ENCODE measurements around the gene P2RX6. TPM values are rescaled to one million over a fixed set of nuclear protein-coding genes. Genes with fewer than 3 reads are reported as not detected.
"Not testable (repeated sequence)": the region's sequence is repeated elsewhere in the genome, so short reads cannot be mapped to it uniquely, and the experiment has no call there.

The P2RX6 gene
- total RNA-seq, 1 donor from 2014 or later: 0.45 TPM

GRCh38 chr22:21069375-21069774 is 54.4 kb downstream of the P2RX6 start:
- FAIRE-seq: no peak
- Histone ChIP-seq H3K4me1 (ENCODE audit: insufficient read depth, low read length) (peaks cover 10% of the 10 kb centered on the region), H2AFZ (ENCODE audit: low read depth, low read length) (no peak overlapping the region), H3K27ac (ENCODE audit: low read depth, low read length) (no peak overlapping the region), H4K20me1 (ENCODE audit: insufficient read depth, low read length) (no peaks in the 10 kb centered on the region), H3K79me2 (ENCODE audit: insufficient read depth, low read length) (no peaks in the 10 kb centered on the region), H3K9me3 (ENCODE audit: insufficient read depth, low read depth, low read length) (peaks cover 5% of the 10 kb centered on the region), H3K9ac (ENCODE audit: low read length) (no peak overlapping the region), H3K36me3 (ENCODE audit: insufficient read depth, low read length) (no peaks in the 10 kb centered on the region), H3K4me3 (ENCODE audit: insufficient read depth, low read depth, low read length) (no peak overlapping the region), H3K27me3 (ENCODE audit: insufficient read depth, low read length) (no peaks in the 10 kb centered on the region), H3K4me2 (ENCODE audit: low read length) (no peak overlapping the region)
- Mint-ChIP-seq H3K4me1 (ENCODE audit: low read depth, unreplicated experiment) (peaks cover 4% of the 10 kb centered on the region), H3K27me3 (ENCODE audit: low read depth, unreplicated experiment) (peaks cover 25% of the 10 kb centered on the region), H3K36me3 (ENCODE audit: low read depth, unreplicated experiment) (no peaks in the 10 kb centered on the region), H3K9me3 (ENCODE audit: unreplicated experiment) (peaks cover 10% of the 10 kb centered on the region), H3K4me3 (ENCODE audit: unreplicated experiment) (no peak overlapping the region), H3K27ac (ENCODE audit: unreplicated experiment) (no peak overlapping the region)
- TF ChIP-seq EZH2 (IDR thresholded peaks at IDR 0.05; ENCODE audit: insufficient read depth, low read length) (no peak), CTCF (IDR thresholded peaks at IDR 0.05; ENCODE audit: insufficient read depth, low read depth, low read length) (no peak)
- DNase-seq (ENCODE audit: low read depth): no peak

DNA sequence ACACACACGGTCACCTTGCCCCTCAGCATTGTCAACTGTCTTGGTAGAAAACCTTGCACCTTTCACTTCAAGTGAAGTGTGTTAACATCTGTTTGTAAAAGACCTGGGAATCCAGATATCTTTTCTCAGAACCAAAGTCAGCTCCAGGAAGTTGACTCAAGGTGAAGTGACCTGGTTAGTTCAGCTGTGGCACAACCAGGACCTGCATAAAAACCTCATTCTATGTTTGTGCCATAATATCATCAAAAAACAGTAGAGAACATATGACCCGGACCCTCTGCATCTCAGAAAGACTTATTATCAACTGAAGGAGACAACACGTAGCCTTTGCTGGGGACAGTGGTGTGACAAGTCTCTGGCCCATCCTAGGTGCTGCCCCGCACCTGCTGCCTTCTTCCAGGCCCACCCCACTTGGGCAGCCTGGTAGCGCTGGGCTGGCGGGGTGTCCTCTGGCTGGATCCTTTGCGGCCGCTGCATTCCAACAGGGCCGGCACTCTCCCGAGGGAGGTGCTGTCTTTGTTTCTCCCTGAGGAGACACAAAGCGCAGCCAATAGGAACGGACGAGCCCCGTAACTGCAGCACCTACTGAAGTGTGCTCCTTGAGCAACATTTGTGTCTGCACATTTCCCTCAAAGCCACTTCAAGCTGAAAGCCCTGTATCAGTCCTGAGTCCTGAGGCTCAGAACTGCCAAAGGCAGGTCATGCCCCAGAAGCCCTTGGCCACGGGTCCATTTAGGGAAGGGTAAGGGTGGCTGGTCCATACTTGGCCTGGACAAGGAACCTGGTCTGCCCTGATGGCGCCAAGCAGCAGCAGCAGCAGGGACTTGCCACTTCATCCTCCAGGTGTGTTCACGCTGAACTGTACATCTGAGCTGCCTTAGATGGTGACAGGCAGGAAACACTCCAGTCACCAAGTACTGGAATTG is 56.0 kb downstream of the P2RX6 start:
- Mint-ChIP-seq H3K36me3 (ENCODE audit: low read depth, unreplicated experiment) (no peaks in the 10 kb centered on the region), H3K27me3 (ENCODE audit: low read depth, unreplicated experiment) (peaks cover 16% of the 10 kb centered on the region), H3K4me1 (ENCODE audit: low read depth, unreplicated experiment) (peaks cover 1% of the 10 kb centered on the region), H3K4me3 (ENCODE audit: unreplicated experiment) (no peak overlapping the region), H3K9me3 (ENCODE audit: unreplicated experiment) (peaks cover 10% of the 10 kb centered on the region), H3K27ac (ENCODE audit: unreplicated experiment) (no peak overlapping the region)
- DNase-seq (ENCODE audit: low read depth) (no peak), FAIRE-seq (no peak)
- Histone ChIP-seq H3K9me3 (ENCODE audit: insufficient read depth, low read depth, low read length) (peaks cover 5% of the 10 kb centered on the region), H4K20me1 (ENCODE audit: insufficient read depth, low read length) (no peaks in the 10 kb centered on the region), H2AFZ (ENCODE audit: low read depth, low read length) (no peak overlapping the region), H3K36me3 (ENCODE audit: insufficient read depth, low read length) (no peaks in the 10 kb centered on the region), H3K27ac (ENCODE audit: low read depth, low read length) (no peak overlapping the region), H3K4me3 (ENCODE audit: insufficient read depth, low read depth, low read length) (no peak overlapping the region), H3K27me3 (ENCODE audit: insufficient read depth, low read length) (no peaks in the 10 kb centered on the region), H3K9ac (ENCODE audit: low read length) (no peak overlapping the region), H3K4me2 (ENCODE audit: low read length) (no peak overlapping the region), H3K79me2 (ENCODE audit: insufficient read depth, low read length) (no peaks in the 10 kb centered on the region), H3K4me1 (ENCODE audit: insufficient read depth, low read length) (peaks cover 12% of the 10 kb centered on the region)
- TF ChIP-seq CTCF (IDR thresholded peaks at IDR 0.05; ENCODE audit: insufficient read depth, low read depth, low read length): no peak
- no peak for TF ChIP-seq EZH2 (IDR thresholded peaks at IDR 0.05; ENCODE audit: insufficient read depth, low read length)

- H3K36me3 ChIP-seq (ENCODE audit: insufficient read depth, low read length); FAIRE-seq; DNase-seq (ENCODE audit: low read depth); H3K9me3 ChIP-seq (ENCODE audit: insufficient read depth, low read depth, low read length); H3K4me1 Mint-ChIP-seq (ENCODE audit: low read depth, unreplicated experiment); H3K27ac Mint-ChIP-seq (ENCODE audit: unreplicated experiment); H3K27ac ChIP-seq (ENCODE audit: low read depth, low read length); H3K4me2 ChIP-seq (ENCODE audit: low read length); H3K27me3 ChIP-seq (ENCODE audit: insufficient read depth, low read length); H3K4me3 ChIP-seq (ENCODE audit: insufficient read depth, low read depth, low read length); H2AFZ ChIP-seq (ENCODE audit: low read depth, low read length); H3K36me3 Mint-ChIP-seq (ENCODE audit: low read depth, unreplicated experiment); H3K9ac ChIP-seq (ENCODE audit: low read length); H3K4me3 Mint-ChIP-seq (ENCODE audit: unreplicated experiment); H4K20me1 ChIP-seq (ENCODE audit: insufficient read depth, low read length); H3K79me2 ChIP-seq (ENCODE audit: insufficient read depth, low read length): not testable (repeated sequence)
- peaks cover 12% of the 10 kb centered on the region for H3K9me3 Mint-ChIP-seq (ENCODE audit: unreplicated experiment)
- peaks cover 11% of the 10 kb centered on the region for H3K27me3 Mint-ChIP-seq (ENCODE audit: low read depth, unreplicated experiment)
- H3K4me1 ChIP-seq (ENCODE audit: insufficient read depth, low read length): peaks cover 12% of the 10 kb centered on the region
These were observed 56.8 kb downstream of the P2RX6 start for GRCh38 chr22:21071796-21072195.

Measured in astrocyte (in vitro differentiated cells and primary cell).